ENCODE data around the gene CHCHD1. TPM values are rescaled to one million over a fixed set of nuclear protein-coding genes. Genes with fewer than 3 reads are reported as not detected.

Gene CHCHD1
- total and polyA plus RNA-seq, 7 experiments from 2014 or later = 5.6 to 49.6 (median 17.1) TPM

- no peak overlapping the region for H3K4me3 ChIP-seq (ENCODE audit: low read length)
- no peaks in the 10 kb centered on the region for H3K27me3 ChIP-seq (ENCODE audit: control insufficient read depth in 2 of 2, insufficient read depth in 2 of 2, low read length in 2 of 2)
- POLR2A ChIA-PET = interaction anchor here (1.0 kb wide), 1 partner anchor 82 kb away, joined by 7 read pairs; no protein-coding TSS in a partner anchor
- peaks cover 0 to 2% (median 0%) of the 10 kb centered on the region in 11 donors for H3K9me3 Mint-ChIP-seq
- H3K4me3 Mint-ChIP-seq = no peak overlapping the region
- CTCF ChIA-PET = interaction anchor here (0.7 to 1.0 kb wide), 2 partner anchors 62 to 196 kb away, joined by 3 read pairs; no protein-coding TSS in a partner anchor
- DNase-seq = no peak
- no peak for ATAC-seq
- H3K9me3 ChIP-seq (ENCODE audit: control insufficient read depth in 2 of 3, low read length in 3 of 3) = no peaks in the 10 kb centered on the region
- peaks cover 0 to 10% (median 2%) of the 10 kb centered on the region in 7 donors for H3K4me1 Mint-ChIP-seq
- no peak overlapping the region for H3K27ac ChIP-seq (ENCODE audit: low read depth, low read length)
- no peaks in the 10 kb centered on the region for H3K27me3 Mint-ChIP-seq
- peak overlapping the region in 5 of 9 donors; percentile 36 to 51 (median 45) for H3K27ac Mint-ChIP-seq
- peaks cover 0 to 84% (median 11%) of the 10 kb centered on the region in 3 experiments for H3K36me3 ChIP-seq (ENCODE audit: control insufficient read depth in 2 of 3, insufficient read depth in 3 of 3, low read length in 3 of 3)
- intact Hi-C loops (cut with micrococcal nuclease) = no loop called here
- no peaks in the 10 kb centered on the region for H3K4me1 ChIP-seq (ENCODE audit: control insufficient read depth in 2 of 2, insufficient read depth in 2 of 2, low read length in 2 of 2)
- peaks cover 0 to 64% (median 23%) of the 10 kb centered on the region in 5 donors for H3K36me3 Mint-ChIP-seq
These were observed 36.0 kb downstream of the CHCHD1 start for GRCh38 chr10:73817826-73818225.

- Mint-ChIP-seq H3K4me3 (no peak overlapping the region), H3K36me3 (peaks cover 0 to 58% (median 17%) of the 10 kb centered on the region in 5 donors), H3K4me1 (peaks cover 0 to 10% (median 0%) of the 10 kb centered on the region in 7 donors), H3K27me3 (no peaks in the 10 kb centered on the region), H3K9me3 (no peaks in the 10 kb centered on the region), H3K27ac (peak overlapping the region in 2 of 9 donors; percentile 42 to 58)
- no peak overlapping the region for H3K4me3 ChIP-seq (ENCODE audit: low read length)
- DNase-seq = no peak
- ChIA-PET CTCF (interaction anchor here (1.0 kb wide), 1 partner anchor 62 kb away, joined by 3 read pairs; no protein-coding TSS in a partner anchor), POLR2A (no interaction called here)
- no peaks in the 10 kb centered on the region for H3K9me3 ChIP-seq (ENCODE audit: control insufficient read depth in 2 of 3, low read length in 3 of 3)
- no peak for ATAC-seq
- intact Hi-C loops (cut with micrococcal nuclease) = no loop called here
- H3K27ac ChIP-seq (ENCODE audit: low read depth, low read length) = no peak overlapping the region
- H3K4me1 ChIP-seq (ENCODE audit: control insufficient read depth in 2 of 2, insufficient read depth in 2 of 2, low read length in 2 of 2) = no peaks in the 10 kb centered on the region
- H3K36me3 ChIP-seq (ENCODE audit: control insufficient read depth in 2 of 3, insufficient read depth in 3 of 3, low read length in 3 of 3) = peaks cover under 1 to 82% (median 11%) of the 10 kb centered on the region in 3 experiments
- H3K27me3 ChIP-seq (ENCODE audit: control insufficient read depth in 2 of 2, insufficient read depth in 2 of 2, low read length in 2 of 2) = no peaks in the 10 kb centered on the region
These were observed 36.6 kb downstream of the CHCHD1 start for GRCh38 chr10:73818402-73818801.

GRCh38 chr10:73819081-73819480, 37.2 kb downstream of the CHCHD1 start:
- no peaks in the 10 kb centered on the region for H3K9me3 ChIP-seq (ENCODE audit: control insufficient read depth in 2 of 3, low read length in 3 of 3)
- ChIA-PET POLR2A (no interaction called here), CTCF (no interaction called here)
- DNase-seq = no peak
- Mint-ChIP-seq H3K27ac (peak overlapping the region in 3 of 9 donors; percentile 23 to 79 (median 28)), H3K27me3 (no peaks in the 10 kb centered on the region), H3K36me3 (peaks cover 0 to 52% (median 13%) of the 10 kb centered on the region in 5 donors), H3K4me3 (no peak overlapping the region), H3K9me3 (no peaks in the 10 kb centered on the region), H3K4me1 (peaks cover 0 to 10% (median 0%) of the 10 kb centered on the region in 7 donors)
- peaks cover 7 to 82% (median 15%) of the 10 kb centered on the region in 3 experiments for H3K36me3 ChIP-seq (ENCODE audit: control insufficient read depth in 2 of 3, insufficient read depth in 3 of 3, low read length in 3 of 3)
- no peaks in the 10 kb centered on the region for H3K27me3 ChIP-seq (ENCODE audit: control insufficient read depth in 2 of 2, insufficient read depth in 2 of 2, low read length in 2 of 2)
- no peak overlapping the region for H3K27ac ChIP-seq (ENCODE audit: low read depth, low read length)
- H3K4me1 ChIP-seq (ENCODE audit: control insufficient read depth in 2 of 2, insufficient read depth in 2 of 2, low read length in 2 of 2) = no peaks in the 10 kb centered on the region
- no peak overlapping the region for H3K4me3 ChIP-seq (ENCODE audit: low read length)
- no peak for ATAC-seq
- intact Hi-C loops (cut with micrococcal nuclease) = no loop called here

- ChIA-PET CTCF (no interaction called here), POLR2A (interaction anchor here (0.5 kb wide), 1 partner anchor 28 kb away, joined by 3 read pairs; no protein-coding TSS in a partner anchor)
- Histone ChIP-seq H3K27me3 (ENCODE audit: control insufficient read depth in 2 of 2, insufficient read depth in 2 of 2, low read length in 2 of 2) (no peaks in the 10 kb centered on the region), H3K4me1 (ENCODE audit: control insufficient read depth in 2 of 2, insufficient read depth in 2 of 2, low read length in 2 of 2) (no peaks in the 10 kb centered on the region), H3K4me3 (ENCODE audit: low read length) (no peak overlapping the region), H3K36me3 (ENCODE audit: control insufficient read depth in 2 of 3, insufficient read depth in 3 of 3, low read length in 3 of 3) (peaks cover 10 to 84% (median 15%) of the 10 kb centered on the region in 3 experiments), H3K9me3 (ENCODE audit: control insufficient read depth in 2 of 3, low read length in 3 of 3) (no peaks in the 10 kb centered on the region), H3K27ac (ENCODE audit: low read depth, low read length) (no peak overlapping the region)
- Mint-ChIP-seq H3K27me3 (no peaks in the 10 kb centered on the region), H3K9me3 (no peaks in the 10 kb centered on the region), H3K4me3 (no peak overlapping the region), H3K36me3 (peaks cover 0 to 50% (median 13%) of the 10 kb centered on the region in 5 donors), H3K27ac (peak overlapping the region in 3 of 9 donors; percentile 38 to 53 (median 46)), H3K4me1 (peaks cover 0 to 10% (median 0%) of the 10 kb centered on the region in 7 donors)
- intact Hi-C loops (cut with micrococcal nuclease) = no loop called here
- no peak for ATAC-seq
- DNase-seq = no peak
These were observed 37.8 kb downstream of the CHCHD1 start for GRCh38 chr10:73819513-73820093.

GRCh38 chr10:73823391-73823790, 41.5 kb downstream of the CHCHD1 start:
- Mint-ChIP-seq H3K27me3 (no peaks in the 10 kb centered on the region), H3K4me1 (peaks cover 0 to 5% (median 0%) of the 10 kb centered on the region in 7 donors), H3K9me3 (no peaks in the 10 kb centered on the region), H3K27ac (no peak overlapping the region), H3K36me3 (peaks cover 3 to 29% (median 8%) of the 10 kb centered on the region in 5 donors), H3K4me3 (no peak overlapping the region)
- ChIA-PET POLR2A (no interaction called here), CTCF (interaction anchor here (2.4 kb wide), 1 partner anchor 56 kb away, joined by 11 read pairs; no protein-coding TSS in a partner anchor)
- H3K9me3 ChIP-seq (ENCODE audit: control insufficient read depth in 2 of 3, low read length in 3 of 3) = no peaks in the 10 kb centered on the region
- peaks cover 21 to 82% (median 29%) of the 10 kb centered on the region in 3 experiments for H3K36me3 ChIP-seq (ENCODE audit: control insufficient read depth in 2 of 3, insufficient read depth in 3 of 3, low read length in 3 of 3)
- no peak overlapping the region for H3K4me3 ChIP-seq (ENCODE audit: low read length)
- H3K27ac ChIP-seq (ENCODE audit: low read depth, low read length) = no peak overlapping the region
- ATAC-seq = no peak
- H3K27me3 ChIP-seq (ENCODE audit: control insufficient read depth in 2 of 2, insufficient read depth in 2 of 2, low read length in 2 of 2) = no peaks in the 10 kb centered on the region
- no peak for DNase-seq
- intact Hi-C loops (cut with micrococcal nuclease) = no loop called here
- H3K4me1 ChIP-seq (ENCODE audit: control insufficient read depth in 2 of 2, insufficient read depth in 2 of 2, low read length in 2 of 2) = no peaks in the 10 kb centered on the region

- Mint-ChIP-seq H3K4me3 (no peak overlapping the region), H3K4me1 (peaks cover 0 to under 1% (median 0%) of the 10 kb centered on the region in 7 donors), H3K9me3 (no peaks in the 10 kb centered on the region), H3K36me3 (peaks cover 3 to 25% (median 8%) of the 10 kb centered on the region in 5 donors), H3K27me3 (no peaks in the 10 kb centered on the region), H3K27ac (peak overlapping the region in 2 of 9 donors; percentile 14 to 62)
- Histone ChIP-seq H3K9me3 (ENCODE audit: control insufficient read depth in 2 of 3, low read length in 3 of 3) (no peaks in the 10 kb centered on the region), H3K4me1 (ENCODE audit: control insufficient read depth in 2 of 2, insufficient read depth in 2 of 2, low read length in 2 of 2) (no peaks in the 10 kb centered on the region), H3K27ac (ENCODE audit: low read depth, low read length) (no peak overlapping the region), H3K36me3 (ENCODE audit: control insufficient read depth in 2 of 3, insufficient read depth in 3 of 3, low read length in 3 of 3) (peaks cover 24 to 78% (median 29%) of the 10 kb centered on the region in 3 experiments), H3K4me3 (ENCODE audit: low read length) (no peak overlapping the region), H3K27me3 (ENCODE audit: control insufficient read depth in 2 of 2, insufficient read depth in 2 of 2, low read length in 2 of 2) (no peaks in the 10 kb centered on the region)
- no peak for ATAC-seq
- POLR2A ChIA-PET = interaction anchor here (0.5 kb wide), 1 partner anchor 25 kb away, joined by 3 read pairs; no protein-coding TSS in a partner anchor
- no peak for DNase-seq
- CTCF ChIA-PET = no interaction called here
- intact Hi-C loops (cut with micrococcal nuclease) = no loop called here
These were observed 42.4 kb downstream of the CHCHD1 start for GRCh38 chr10:73824146-73824725.
